GM12892 (cell line): Measurements from ENCODE around the gene ZNF568.

Experiments
- POLR2A ChIP-seq: IDR thresholded peaks from 2 replicates; pipeline ENCODE4 v1.6.1; 2011; ENCODE audit warnings: low read depth, low read length, control low read depth
- POLR2AphosphoS5 ChIP-seq: IDR thresholded peaks from 2 replicates; pipeline ENCODE4 v1.6.1; 2011; ENCODE audit warnings: low read depth, low read length, control low read depth

DNA sequence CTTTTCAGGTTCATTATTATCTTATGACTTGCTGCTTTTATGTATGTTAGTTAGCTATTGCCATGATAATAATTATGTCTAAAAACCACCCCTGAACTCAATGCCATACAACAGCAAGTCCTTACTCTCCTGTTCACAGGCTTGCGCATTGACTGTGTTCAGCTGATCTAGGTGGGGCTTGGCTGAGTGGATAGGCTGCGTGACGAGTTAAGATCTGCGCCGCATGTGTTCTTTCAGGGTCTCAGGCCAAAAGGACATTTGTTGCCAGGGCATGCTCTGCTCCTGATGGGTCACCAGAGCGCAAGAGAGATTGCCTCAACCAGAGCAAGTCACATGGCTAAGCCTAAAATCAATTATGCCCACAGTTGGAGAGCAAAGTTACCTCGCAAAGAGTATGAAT, 859 bp downstream of the ZNF568 start:
- TF ChIP-seq POLR2A: no peak
- TF ChIP-seq POLR2AphosphoS5: no peak
